ENCODE data around the gene NUAK1.

The NUAK1 gene

GRCh38 chr12:106138633-106139421 lies at the start of gene NUAK1:
Gene NUAK1, minus strand, starts transcription at chr12:106138954. Its CDS starts 301 bp downstream, at chr12:106138653.
- Histone ChIP-seq H3K4me1 (ENCODE audit: control insufficient read depth, insufficient read depth, low read length) (peaks cover 50% of the 10 kb centered on the region), H3K36me3 (ENCODE audit: control insufficient read depth, insufficient read depth, low read length, severe bottlenecking) (no peaks in the 10 kb centered on the region), H3K9me3 (ENCODE audit: control insufficient read depth, low read length) (no peaks in the 10 kb centered on the region), H3K4me3 (ENCODE audit: low read length) (peak within 1 kb of the TSS; percentile 88), H3K9ac (ENCODE audit: low read length) (peak within 1 kb of the TSS; percentile 89), H3K27me3 (replicated peaks; ENCODE audit: control insufficient read depth, insufficient read depth, low read length) (no peaks in the 10 kb centered on the region)
- DNase-seq (ENCODE audit: low read depth) = peak; percentile 77

- DNase-seq (ENCODE audit: low read depth) = no peak
- Histone ChIP-seq H3K9me3 (ENCODE audit: control insufficient read depth, low read length) (no peaks in the 10 kb centered on the region), H3K4me1 (ENCODE audit: control insufficient read depth, insufficient read depth, low read length) (peaks cover 20% of the 10 kb centered on the region), H3K27me3 (replicated peaks; ENCODE audit: control insufficient read depth, insufficient read depth, low read length) (no peaks in the 10 kb centered on the region), H3K36me3 (ENCODE audit: control insufficient read depth, insufficient read depth, low read length, severe bottlenecking) (no peaks in the 10 kb centered on the region), H3K4me3 (ENCODE audit: low read length) (no peak overlapping the region), H3K9ac (ENCODE audit: low read length) (no peak overlapping the region)
Observed at GRCh38 chr12:106188256-106188655, 49.5 kb upstream of the NUAK1 start.

GRCh38 chr12:106187842-106188241 lies 49.1 kb upstream of the NUAK1 start:
- no peak overlapping the region for H3K4me3 ChIP-seq (ENCODE audit: low read length)
- no peak for DNase-seq (ENCODE audit: low read depth)
- no peak overlapping the region for H3K9ac ChIP-seq (ENCODE audit: low read length)
- peaks cover 16% of the 10 kb centered on the region for H3K4me1 ChIP-seq (ENCODE audit: control insufficient read depth, insufficient read depth, low read length)
- no peaks in the 10 kb centered on the region for H3K27me3 ChIP-seq (replicated peaks; ENCODE audit: control insufficient read depth, insufficient read depth, low read length)
- no peaks in the 10 kb centered on the region for H3K36me3 ChIP-seq (ENCODE audit: control insufficient read depth, insufficient read depth, low read length, severe bottlenecking)
- no peaks in the 10 kb centered on the region for H3K9me3 ChIP-seq (ENCODE audit: control insufficient read depth, low read length)

GRCh38 chr12:106187155-106187789 lies 48.5 kb upstream of the NUAK1 start:
- Histone ChIP-seq H3K36me3 (ENCODE audit: control insufficient read depth, insufficient read depth, low read length, severe bottlenecking) (no peaks in the 10 kb centered on the region), H3K9me3 (ENCODE audit: control insufficient read depth, low read length) (no peaks in the 10 kb centered on the region), H3K4me1 (ENCODE audit: control insufficient read depth, insufficient read depth, low read length) (peaks cover 12% of the 10 kb centered on the region), H3K4me3 (ENCODE audit: low read length) (no peak overlapping the region), H3K27me3 (replicated peaks; ENCODE audit: control insufficient read depth, insufficient read depth, low read length) (no peaks in the 10 kb centered on the region), H3K9ac (ENCODE audit: low read length) (no peak overlapping the region)
- no peak for DNase-seq (ENCODE audit: low read depth)

DNA sequence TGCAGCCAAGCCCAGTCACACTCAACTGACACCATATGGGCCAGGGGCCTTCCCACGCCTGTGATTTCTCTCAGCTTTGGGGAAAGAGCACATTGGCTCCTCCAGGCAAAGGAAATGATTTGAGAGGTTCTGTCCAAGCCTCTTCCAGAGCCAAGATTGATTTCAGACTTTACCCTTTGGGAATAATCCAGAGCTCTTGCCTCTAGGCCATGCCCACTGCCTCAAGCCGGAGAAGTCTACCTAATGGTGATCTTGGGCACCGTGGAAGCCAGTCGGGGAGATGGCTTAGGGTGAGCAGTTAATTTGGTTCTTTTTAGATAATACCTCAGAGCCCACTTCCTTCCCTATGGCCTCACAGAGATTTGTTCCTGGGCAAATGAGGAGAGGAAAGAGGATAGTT lies 45.0 kb upstream of the NUAK1 start:
- H3K36me3 ChIP-seq (ENCODE audit: control insufficient read depth, insufficient read depth, low read length, severe bottlenecking) = no peaks in the 10 kb centered on the region
- H3K27me3 ChIP-seq (replicated peaks; ENCODE audit: control insufficient read depth, insufficient read depth, low read length) = no peaks in the 10 kb centered on the region
- DNase-seq (ENCODE audit: low read depth) = no peak
- no peak overlapping the region for H3K9ac ChIP-seq (ENCODE audit: low read length)
- no peak overlapping the region for H3K4me3 ChIP-seq (ENCODE audit: low read length)
- no peaks in the 10 kb centered on the region for H3K9me3 ChIP-seq (ENCODE audit: control insufficient read depth, low read length)
- H3K4me1 ChIP-seq (ENCODE audit: control insufficient read depth, insufficient read depth, low read length) = peaks cover 24% of the 10 kb centered on the region

DNA sequence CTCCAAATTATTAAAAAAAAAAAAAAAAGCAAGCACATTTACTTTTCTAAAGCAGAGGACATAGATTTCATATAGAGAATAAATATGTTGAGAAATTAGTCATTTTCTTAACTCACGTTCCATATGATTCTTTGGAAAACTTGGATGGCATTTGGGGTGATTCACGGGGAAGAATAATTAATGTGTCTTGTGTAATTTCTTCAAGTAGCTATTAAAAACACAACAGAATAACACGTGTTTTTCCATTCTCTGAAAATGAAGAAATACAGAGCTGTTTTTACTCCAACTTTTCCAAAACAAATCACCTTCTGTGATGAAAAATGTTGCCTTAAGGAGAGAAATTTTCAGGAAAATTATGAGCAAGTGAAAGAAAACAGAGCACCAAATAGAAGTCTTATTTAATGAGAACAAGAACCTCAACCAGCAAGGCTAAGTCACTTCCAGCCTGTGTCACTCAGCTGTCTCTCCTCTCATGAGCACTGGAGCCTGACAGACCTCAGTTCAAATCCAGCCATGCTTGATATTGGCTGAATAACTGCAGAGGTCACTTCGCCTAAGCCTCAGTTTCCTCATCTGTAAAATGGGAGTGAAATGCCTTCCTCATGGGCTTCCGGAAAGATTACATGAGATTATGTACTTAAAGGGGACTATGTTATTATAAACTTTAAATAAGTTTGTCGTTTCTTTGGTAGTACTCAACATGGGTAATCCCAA lies 42.8 kb upstream of the NUAK1 start:
- no peak for DNase-seq (ENCODE audit: low read depth)
- Histone ChIP-seq H3K4me3 (ENCODE audit: low read length) (no peak overlapping the region), H3K27me3 (replicated peaks; ENCODE audit: control insufficient read depth, insufficient read depth, low read length) (no peaks in the 10 kb centered on the region), H3K36me3 (ENCODE audit: control insufficient read depth, insufficient read depth, low read length, severe bottlenecking) (no peaks in the 10 kb centered on the region), H3K9me3 (ENCODE audit: control insufficient read depth, low read length) (no peaks in the 10 kb centered on the region), H3K4me1 (ENCODE audit: control insufficient read depth, insufficient read depth, low read length) (peaks cover 14% of the 10 kb centered on the region), H3K9ac (ENCODE audit: low read length) (no peak overlapping the region)

GRCh38 chr12:106179086-106179485 lies 40.3 kb upstream of the NUAK1 start:
- Histone ChIP-seq H3K4me1 (ENCODE audit: control insufficient read depth, insufficient read depth, low read length) (peaks cover 14% of the 10 kb centered on the region), H3K36me3 (ENCODE audit: control insufficient read depth, insufficient read depth, low read length, severe bottlenecking) (no peaks in the 10 kb centered on the region), H3K9me3 (ENCODE audit: control insufficient read depth, low read length) (no peaks in the 10 kb centered on the region), H3K9ac (ENCODE audit: low read length) (no peak overlapping the region), H3K4me3 (ENCODE audit: low read length) (no peak overlapping the region), H3K27me3 (replicated peaks; ENCODE audit: control insufficient read depth, insufficient read depth, low read length) (no peaks in the 10 kb centered on the region)
- peak; percentile 50 for DNase-seq (ENCODE audit: low read depth)

GRCh38 chr12:106178562-106178961 lies 39.8 kb upstream of the NUAK1 start:
- no peak overlapping the region for H3K4me3 ChIP-seq (ENCODE audit: low read length)
- peaks cover 14% of the 10 kb centered on the region for H3K4me1 ChIP-seq (ENCODE audit: control insufficient read depth, insufficient read depth, low read length)
- no peaks in the 10 kb centered on the region for H3K27me3 ChIP-seq (replicated peaks; ENCODE audit: control insufficient read depth, insufficient read depth, low read length)
- no peak for DNase-seq (ENCODE audit: low read depth)
- H3K9me3 ChIP-seq (ENCODE audit: control insufficient read depth, low read length) = no peaks in the 10 kb centered on the region
- no peaks in the 10 kb centered on the region for H3K36me3 ChIP-seq (ENCODE audit: control insufficient read depth, insufficient read depth, low read length, severe bottlenecking)
- H3K9ac ChIP-seq (ENCODE audit: low read length) = no peak overlapping the region

- Histone ChIP-seq H3K9me3 (ENCODE audit: control insufficient read depth, low read length) (no peaks in the 10 kb centered on the region), H3K27me3 (replicated peaks; ENCODE audit: control insufficient read depth, insufficient read depth, low read length) (no peaks in the 10 kb centered on the region), H3K9ac (ENCODE audit: low read length) (no peak overlapping the region), H3K36me3 (ENCODE audit: control insufficient read depth, insufficient read depth, low read length, severe bottlenecking) (no peaks in the 10 kb centered on the region), H3K4me3 (ENCODE audit: low read length) (no peak overlapping the region), H3K4me1 (ENCODE audit: control insufficient read depth, insufficient read depth, low read length) (peaks cover 12% of the 10 kb centered on the region)
- no peak for DNase-seq (ENCODE audit: low read depth)
Observed at GRCh38 chr12:106176560-106176959, 37.8 kb upstream of the NUAK1 start.

- peaks cover 10% of the 10 kb centered on the region for H3K4me1 ChIP-seq (ENCODE audit: control insufficient read depth, insufficient read depth, low read length)
- peak; percentile 45 for DNase-seq (ENCODE audit: low read depth)
- no peak overlapping the region for H3K9ac ChIP-seq (ENCODE audit: low read length)
- no peaks in the 10 kb centered on the region for H3K9me3 ChIP-seq (ENCODE audit: control insufficient read depth, low read length)
- no peaks in the 10 kb centered on the region for H3K36me3 ChIP-seq (ENCODE audit: control insufficient read depth, insufficient read depth, low read length, severe bottlenecking)
- H3K4me3 ChIP-seq (ENCODE audit: low read length) = no peak overlapping the region
- H3K27me3 ChIP-seq (replicated peaks; ENCODE audit: control insufficient read depth, insufficient read depth, low read length) = no peaks in the 10 kb centered on the region
Observed at GRCh38 chr12:106174876-106175275, 36.1 kb upstream of the NUAK1 start.

GRCh38 chr12:106173442-106173841 lies 34.7 kb upstream of the NUAK1 start:
- Histone ChIP-seq H3K36me3 (ENCODE audit: control insufficient read depth, insufficient read depth, low read length, severe bottlenecking) (no peaks in the 10 kb centered on the region), H3K4me1 (ENCODE audit: control insufficient read depth, insufficient read depth, low read length) (no peaks in the 10 kb centered on the region), H3K27me3 (replicated peaks; ENCODE audit: control insufficient read depth, insufficient read depth, low read length) (no peaks in the 10 kb centered on the region), H3K4me3 (ENCODE audit: low read length) (no peak overlapping the region), H3K9ac (ENCODE audit: low read length) (no peak overlapping the region), H3K9me3 (ENCODE audit: control insufficient read depth, low read length) (no peaks in the 10 kb centered on the region)
- no peak for DNase-seq (ENCODE audit: low read depth)

All from adipocyte (in vitro differentiated cells).